Fibroblast of mammary gland (primary cell): Measurements from ENCODE around the gene NOTCH4.
"Not testable (repeated sequence)": the region's sequence is repeated elsewhere in the genome, so short reads cannot be mapped to it uniquely, and the experiment has no call there.

ENCODE experiments used
- DNase-seq: peaks from one replicate; pipeline ENCODE4 v3.0.0-alpha.2; 2010; ENCODE audit warnings: low read depth
- H3K4me3 ChIP-seq: 2 replicates; pipeline ENCODE4 v1.5.1; 2011; ENCODE audit warnings: low read depth, mild to moderate bottlenecking, low read length, moderate library complexity; ENCODE audit not compliant: control insufficient read depth
- TF ChIP-seq, protein P1 (sequence below): conservative IDR thresholded peaks from 2 replicates; pipeline ENCODE4 v1.5.1; 2011; ENCODE audit warnings: low read depth, low read length, inconsistent platforms; ENCODE audit not compliant: control insufficient read depth, insufficient read depth

NOTCH4 gene

DNA sequence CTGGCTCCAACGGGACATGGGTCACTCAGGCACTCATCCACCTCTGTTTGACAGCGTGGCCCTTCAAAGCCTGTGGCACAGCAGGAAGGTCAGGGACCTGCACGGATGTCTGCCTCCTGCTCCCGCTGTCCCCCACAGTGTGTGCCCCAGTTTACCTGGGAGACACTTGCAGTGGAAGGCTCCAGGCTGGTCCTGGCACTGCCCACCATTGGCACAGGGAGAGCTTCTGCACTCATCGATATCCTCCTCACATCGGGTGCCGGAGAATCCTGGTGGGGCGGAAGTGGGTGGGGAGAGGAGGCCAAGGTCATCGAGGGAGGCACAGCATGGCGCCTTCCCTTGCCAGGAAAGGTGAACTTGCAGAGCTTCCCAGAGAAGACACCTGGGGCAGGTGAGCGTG lies 6.9 kb downstream of the NOTCH4 start:
- TF ChIP-seq, protein P1, sequence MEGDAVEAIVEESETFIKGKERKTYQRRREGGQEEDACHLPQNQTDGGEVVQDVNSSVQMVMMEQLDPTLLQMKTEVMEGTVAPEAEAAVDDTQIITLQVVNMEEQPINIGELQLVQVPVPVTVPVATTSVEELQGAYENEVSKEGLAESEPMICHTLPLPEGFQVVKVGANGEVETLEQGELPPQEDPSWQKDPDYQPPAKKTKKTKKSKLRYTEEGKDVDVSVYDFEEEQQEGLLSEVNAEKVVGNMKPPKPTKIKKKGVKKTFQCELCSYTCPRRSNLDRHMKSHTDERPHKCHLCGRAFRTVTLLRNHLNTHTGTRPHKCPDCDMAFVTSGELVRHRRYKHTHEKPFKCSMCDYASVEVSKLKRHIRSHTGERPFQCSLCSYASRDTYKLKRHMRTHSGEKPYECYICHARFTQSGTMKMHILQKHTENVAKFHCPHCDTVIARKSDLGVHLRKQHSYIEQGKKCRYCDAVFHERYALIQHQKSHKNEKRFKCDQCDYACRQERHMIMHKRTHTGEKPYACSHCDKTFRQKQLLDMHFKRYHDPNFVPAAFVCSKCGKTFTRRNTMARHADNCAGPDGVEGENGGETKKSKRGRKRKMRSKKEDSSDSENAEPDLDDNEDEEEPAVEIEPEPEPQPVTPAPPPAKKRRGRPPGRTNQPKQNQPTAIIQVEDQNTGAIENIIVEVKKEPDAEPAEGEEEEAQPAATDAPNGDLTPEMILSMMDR = no peak
- DNase-seq = no peak
- H3K4me3 ChIP-seq = no peak overlapping the region

DNA sequence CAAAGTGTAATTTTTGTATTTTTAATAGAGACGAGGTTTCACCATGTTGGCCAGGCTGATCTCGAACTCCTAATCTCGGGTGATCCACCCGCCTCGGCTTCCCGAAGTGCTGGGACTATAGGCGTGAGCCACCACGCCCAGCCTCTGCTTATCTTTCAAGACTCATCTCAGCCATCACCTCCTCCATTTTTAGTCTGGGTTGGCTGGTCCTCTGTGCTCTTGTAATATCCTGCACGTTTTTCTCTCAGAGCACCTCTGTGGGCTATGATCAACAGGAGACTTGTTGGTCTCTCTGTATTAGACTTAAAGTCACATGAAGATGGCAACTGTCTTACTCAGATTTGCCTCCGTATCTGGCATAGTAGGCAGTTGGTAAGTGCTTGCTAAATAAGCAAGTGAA lies 7.6 kb downstream of the NOTCH4 start:
- TF ChIP-seq, protein P1 = no peak
- no peak for DNase-seq
- H3K4me3 ChIP-seq = no peak overlapping the region

DNA sequence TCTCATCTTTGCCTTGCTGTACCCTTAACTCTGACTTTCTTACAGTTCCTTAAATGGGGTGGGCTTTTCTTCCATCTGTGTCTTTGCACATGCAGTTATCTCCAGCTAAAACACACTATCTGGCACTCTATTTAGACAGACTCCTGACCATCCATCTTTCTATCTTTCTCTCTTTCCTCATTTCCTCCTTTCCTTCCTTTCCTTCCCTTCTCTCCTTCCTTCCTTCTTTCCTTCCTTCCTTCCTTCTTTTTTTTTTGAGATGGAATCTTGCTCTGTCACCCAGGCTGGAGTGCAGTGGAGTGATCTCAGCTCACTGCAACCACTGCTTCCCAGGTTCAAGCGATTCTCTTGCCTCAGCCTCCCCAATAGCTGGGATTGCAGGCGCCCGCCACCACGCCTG lies 8.2 kb downstream of the NOTCH4 start:
- DNase-seq = no peak
- no peak overlapping the region for H3K4me3 ChIP-seq
- TF ChIP-seq, protein P1 = no peak

DNA sequence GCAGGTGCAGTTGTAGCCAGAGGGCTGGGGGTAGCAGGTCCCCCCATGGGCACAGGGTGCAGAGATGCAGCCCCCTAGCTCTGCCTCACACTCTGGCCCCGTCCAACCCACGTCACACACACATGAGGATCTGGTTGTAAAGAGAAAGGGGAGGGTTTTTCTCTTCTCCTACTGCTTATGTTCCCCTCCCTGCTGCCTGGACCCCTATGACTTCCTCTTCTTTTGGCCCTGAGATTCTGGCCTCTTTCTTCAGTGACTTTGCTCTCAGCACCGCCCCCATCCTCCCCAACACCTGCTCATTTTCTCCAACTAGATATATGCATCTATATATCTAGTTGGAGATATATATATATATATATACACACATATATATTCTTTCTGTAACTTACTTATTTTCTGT lies 9.7 kb downstream of the NOTCH4 start:
- TF ChIP-seq, protein P1 = no peak
- no peak for DNase-seq
- no peak overlapping the region for H3K4me3 ChIP-seq

DNA sequence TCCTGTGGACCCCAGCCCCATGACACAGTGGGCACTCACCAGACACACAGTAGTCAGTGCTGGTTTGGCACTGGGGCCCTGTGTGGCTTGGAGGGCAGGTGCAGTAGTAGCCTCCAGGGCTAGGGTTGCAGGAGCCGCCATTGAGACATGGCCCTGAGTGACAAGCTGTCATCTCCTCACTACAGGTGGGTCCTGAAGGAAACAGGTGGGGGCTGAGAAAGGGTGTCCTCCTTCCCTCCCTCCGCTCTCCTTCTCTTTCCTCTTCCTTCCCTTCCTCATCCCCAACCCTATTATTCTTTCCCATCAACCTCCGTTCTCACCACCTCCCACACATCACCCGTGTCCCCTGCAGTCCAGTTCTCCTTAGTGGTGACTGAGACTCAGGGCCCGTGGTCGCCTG lies 10.2 kb downstream of the NOTCH4 start:
- no peak overlapping the region for H3K4me3 ChIP-seq
- TF ChIP-seq, protein P1 = no peak
- DNase-seq = no peak

DNA sequence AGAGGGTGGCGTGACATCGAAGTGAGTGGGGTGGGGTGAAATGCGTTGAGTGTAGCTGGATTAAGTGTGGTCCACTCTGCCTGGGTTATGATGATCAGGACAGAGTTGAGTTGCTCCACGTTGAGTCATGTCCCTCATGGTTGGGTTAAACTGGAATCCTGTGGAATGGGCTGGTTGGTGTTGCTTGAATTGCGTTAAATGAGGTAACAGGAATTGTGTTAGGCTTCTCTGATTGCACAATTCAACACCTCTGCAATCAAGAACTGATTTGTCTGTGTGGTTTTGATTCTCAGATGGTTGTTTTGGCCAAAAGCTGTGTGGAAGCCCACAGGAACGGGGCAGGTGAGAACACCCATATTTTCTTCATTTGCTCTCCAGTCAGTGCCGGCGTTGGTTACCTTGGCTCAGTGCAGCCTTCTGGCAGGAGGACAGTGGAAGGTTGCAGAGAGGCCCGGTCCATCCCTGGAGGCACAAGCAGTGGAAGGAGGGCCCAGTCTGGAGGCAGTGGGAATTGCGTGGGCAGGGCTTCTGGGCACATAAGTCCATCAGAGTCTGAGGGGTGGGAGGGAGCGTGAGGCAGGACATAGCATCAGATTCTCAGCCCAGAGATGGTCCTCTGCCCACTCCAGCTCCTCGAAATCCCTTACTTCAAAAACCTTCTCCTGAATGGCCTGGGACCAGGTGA lies 11.6 kb downstream of the NOTCH4 start:
- H3K4me3 ChIP-seq = no peak overlapping the region
- no peak for DNase-seq
- TF ChIP-seq, protein P1 = no peak

DNA sequence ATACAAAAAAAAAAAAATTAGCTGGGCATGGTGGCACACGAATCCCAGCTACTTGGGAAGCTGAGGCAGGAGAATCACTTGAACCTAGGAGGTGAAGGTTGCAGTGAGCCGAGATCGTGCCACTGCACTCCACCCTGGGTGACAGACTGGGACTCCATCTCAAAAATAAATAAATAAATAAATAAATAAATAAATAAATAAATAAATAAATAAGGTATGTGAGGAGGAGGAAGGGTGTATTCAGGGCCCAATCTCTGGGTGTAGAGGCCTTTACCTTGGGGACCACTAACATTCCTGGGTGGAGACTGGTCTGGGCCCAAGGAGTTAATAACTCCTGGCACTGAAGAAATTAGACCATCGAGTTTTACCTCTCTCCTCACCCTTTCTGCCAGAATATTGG lies 12.4 kb downstream of the NOTCH4 start:
- H3K4me3 ChIP-seq, DNase-seq: not testable (repeated sequence)
